Measurements from ENCODE around the gene AKAIN1.

The AKAIN1 gene

GRCh38 chr18:5103693-5104092, 93.4 kb downstream of the AKAIN1 start:
- no peak overlapping the region for H3K4me3 ChIP-seq (ENCODE audit: low read depth, low read length)
- TF ChIP-seq CTCF (IDR thresholded peaks at IDR 0.05; ENCODE audit: low read depth, low read length) = no peak
- no peaks in the 10 kb centered on the region for H3K9me3 ChIP-seq
- H3K36me3 ChIP-seq = no peaks in the 10 kb centered on the region
- H3K4me1 ChIP-seq = no peaks in the 10 kb centered on the region
- no peaks in the 10 kb centered on the region for H3K27me3 ChIP-seq
- no peak for DNase-seq

- TF ChIP-seq CTCF (IDR thresholded peaks at IDR 0.05; ENCODE audit: low read depth, low read length) = no peak
- no peak overlapping the region for H3K4me3 ChIP-seq (ENCODE audit: low read depth, low read length)
- H3K27me3 ChIP-seq = no peaks in the 10 kb centered on the region
- no peak for DNase-seq
- H3K36me3 ChIP-seq = no peaks in the 10 kb centered on the region
- H3K9me3 ChIP-seq = no peaks in the 10 kb centered on the region
- H3K4me1 ChIP-seq = no peaks in the 10 kb centered on the region
Measured at GRCh38 chr18:5103286-5103685, 93.8 kb downstream of the AKAIN1 start.

GRCh38 chr18:5097116-5097703, 99.8 kb downstream of the AKAIN1 start:
- no peak for DNase-seq
- H3K27me3 ChIP-seq = no peaks in the 10 kb centered on the region
- H3K36me3 ChIP-seq = no peaks in the 10 kb centered on the region
- H3K9me3 ChIP-seq = no peaks in the 10 kb centered on the region
- no peaks in the 10 kb centered on the region for H3K4me1 ChIP-seq
- H3K4me3 ChIP-seq (ENCODE audit: low read depth, low read length) = no peak overlapping the region
- no peak for TF ChIP-seq CTCF (IDR thresholded peaks at IDR 0.05; ENCODE audit: low read depth, low read length)

GRCh38 chr18:5095239-5095638, 101.8 kb downstream of the AKAIN1 start:
- Histone ChIP-seq H3K36me3 (no peaks in the 10 kb centered on the region), H3K27me3 (no peaks in the 10 kb centered on the region), H3K4me3 (ENCODE audit: low read depth, low read length) (no peak overlapping the region), H3K9me3 (no peaks in the 10 kb centered on the region), H3K4me1 (no peaks in the 10 kb centered on the region)
- DNase-seq = no peak
- TF ChIP-seq CTCF (IDR thresholded peaks at IDR 0.05; ENCODE audit: low read depth, low read length) = no peak

- TF ChIP-seq CTCF (IDR thresholded peaks at IDR 0.05; ENCODE audit: low read depth, low read length) = no peak
- no peaks in the 10 kb centered on the region for H3K36me3 ChIP-seq
- H3K4me3 ChIP-seq (ENCODE audit: low read depth, low read length) = no peak overlapping the region
- no peaks in the 10 kb centered on the region for H3K27me3 ChIP-seq
- H3K4me1 ChIP-seq = no peaks in the 10 kb centered on the region
- DNase-seq = no peak
- H3K9me3 ChIP-seq = no peaks in the 10 kb centered on the region
Measured at GRCh38 chr18:5093902-5094301, 103.2 kb downstream of the AKAIN1 start.
